HL-60 (cell line): ENCODE results near the gene USP32.

ENCODE experiments used
- DNase-seq, 2 experiments: peaks; one replicate each; pipeline ENCODE4 v3.0.0-alpha.2; 2010 to 2020; ENCODE audit warnings: low read depth in 1 of 2, low spot score in 1 of 2
- H3K27ac ChIP-seq: fragments of 250-450 bp; sonication (Bioruptor Pico); replicated peaks from 2 replicates; pipeline ENCODE4 v1.5.1; 2020; ENCODE audit warnings: mild to moderate bottlenecking, moderate library complexity
- H3K27me3 ChIP-seq: fragments of 250-450 bp; sonication (Bioruptor Pico); 2 replicates; pipeline ENCODE4 v1.5.1; 2021; ENCODE audit warnings: mild to moderate bottlenecking, moderate library complexity; ENCODE audit not compliant: insufficient read depth, poor library complexity, severe bottlenecking
- H3K4me3 ChIP-seq: replicated peaks from 2 replicates; pipeline ENCODE4 v1.5.1; 2011; ENCODE audit warnings: mild to moderate bottlenecking, control low read depth, low read length; ENCODE audit not compliant: insufficient read depth
- GABPA ChIP-seq: IDR thresholded peaks from 2 replicates; pipeline ENCODE4 v1.6.1; 2012; ENCODE audit warnings: low read depth
- POLR2AphosphoS5 ChIP-seq: IDR thresholded peaks from 2 replicates; pipeline ENCODE4 v1.6.1; 2012; ENCODE audit warnings: low read depth
- SPI1 ChIP-seq: IDR thresholded peaks from 2 replicates; pipeline ENCODE4 v1.6.1; 2012; ENCODE audit warnings: low read depth, mild to moderate bottlenecking, borderline replicate concordance
- TF ChIP-seq, protein P1 (sequence below): IDR thresholded peaks from one replicate; pipeline ENCODE4 v1.5.1; 2011; ENCODE audit warnings: low read length, control low read depth, inconsistent platforms; ENCODE audit not compliant: insufficient read depth
- TF ChIP-seq, protein P2 (sequence below): IDR thresholded peaks from 2 replicates; pipeline ENCODE4 v1.6.1; 2012; ENCODE audit warnings: low read depth; ENCODE audit not compliant: insufficient replicate concordance

USP32 gene

DNA sequence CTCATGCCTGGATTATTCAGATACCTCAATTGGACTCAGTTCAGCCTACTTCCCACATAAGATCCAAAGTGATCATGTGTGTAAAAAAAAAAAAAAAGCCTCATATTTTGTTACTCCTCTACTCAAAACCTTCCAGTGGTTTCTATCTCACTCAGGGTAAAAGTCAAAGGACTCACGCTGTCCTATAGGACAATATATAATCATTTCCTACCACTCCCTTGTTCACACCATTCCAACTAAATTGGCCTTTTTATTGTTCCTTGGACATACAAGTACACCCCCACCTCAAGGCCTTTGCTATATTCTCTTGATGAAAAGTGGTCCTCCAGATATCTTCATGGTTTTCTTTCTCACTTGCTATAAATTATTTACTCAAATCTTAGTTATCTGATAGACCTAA, 99.2 kb downstream of the USP32 start:
- H3K4me3 ChIP-seq = no peak overlapping the region

DNA sequence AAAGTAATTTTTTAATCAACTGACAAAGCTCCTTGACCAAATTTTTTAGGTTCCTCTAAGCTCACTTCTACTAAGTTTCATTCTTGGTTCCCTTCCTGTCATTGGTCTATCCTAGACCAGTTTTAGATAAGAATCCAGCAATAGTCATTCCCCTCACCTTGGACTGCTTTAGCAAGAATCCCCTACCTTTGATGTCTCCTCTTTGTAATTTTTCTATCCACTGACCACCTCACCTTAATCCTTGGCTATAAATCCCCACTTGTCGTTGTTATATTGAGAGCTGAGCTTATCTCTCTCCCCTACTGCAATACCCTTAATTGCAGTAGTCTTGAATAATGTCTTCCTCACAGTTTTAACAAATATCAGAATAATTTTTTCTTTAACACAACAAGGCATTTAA, 107.2 kb downstream of the USP32 start:
- Histone ChIP-seq H3K27me3 (no peaks in the 10 kb centered on the region), H3K4me3 (no peak overlapping the region), H3K27ac (no peak overlapping the region)
- no peak for DNase-seq
- TF ChIP-seq POLR2AphosphoS5 (no peak), SPI1 (no peak), GABPA (no peak)
- TF ChIP-seq, protein P1, sequence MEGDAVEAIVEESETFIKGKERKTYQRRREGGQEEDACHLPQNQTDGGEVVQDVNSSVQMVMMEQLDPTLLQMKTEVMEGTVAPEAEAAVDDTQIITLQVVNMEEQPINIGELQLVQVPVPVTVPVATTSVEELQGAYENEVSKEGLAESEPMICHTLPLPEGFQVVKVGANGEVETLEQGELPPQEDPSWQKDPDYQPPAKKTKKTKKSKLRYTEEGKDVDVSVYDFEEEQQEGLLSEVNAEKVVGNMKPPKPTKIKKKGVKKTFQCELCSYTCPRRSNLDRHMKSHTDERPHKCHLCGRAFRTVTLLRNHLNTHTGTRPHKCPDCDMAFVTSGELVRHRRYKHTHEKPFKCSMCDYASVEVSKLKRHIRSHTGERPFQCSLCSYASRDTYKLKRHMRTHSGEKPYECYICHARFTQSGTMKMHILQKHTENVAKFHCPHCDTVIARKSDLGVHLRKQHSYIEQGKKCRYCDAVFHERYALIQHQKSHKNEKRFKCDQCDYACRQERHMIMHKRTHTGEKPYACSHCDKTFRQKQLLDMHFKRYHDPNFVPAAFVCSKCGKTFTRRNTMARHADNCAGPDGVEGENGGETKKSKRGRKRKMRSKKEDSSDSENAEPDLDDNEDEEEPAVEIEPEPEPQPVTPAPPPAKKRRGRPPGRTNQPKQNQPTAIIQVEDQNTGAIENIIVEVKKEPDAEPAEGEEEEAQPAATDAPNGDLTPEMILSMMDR = no peak
- TF ChIP-seq, protein P2, sequence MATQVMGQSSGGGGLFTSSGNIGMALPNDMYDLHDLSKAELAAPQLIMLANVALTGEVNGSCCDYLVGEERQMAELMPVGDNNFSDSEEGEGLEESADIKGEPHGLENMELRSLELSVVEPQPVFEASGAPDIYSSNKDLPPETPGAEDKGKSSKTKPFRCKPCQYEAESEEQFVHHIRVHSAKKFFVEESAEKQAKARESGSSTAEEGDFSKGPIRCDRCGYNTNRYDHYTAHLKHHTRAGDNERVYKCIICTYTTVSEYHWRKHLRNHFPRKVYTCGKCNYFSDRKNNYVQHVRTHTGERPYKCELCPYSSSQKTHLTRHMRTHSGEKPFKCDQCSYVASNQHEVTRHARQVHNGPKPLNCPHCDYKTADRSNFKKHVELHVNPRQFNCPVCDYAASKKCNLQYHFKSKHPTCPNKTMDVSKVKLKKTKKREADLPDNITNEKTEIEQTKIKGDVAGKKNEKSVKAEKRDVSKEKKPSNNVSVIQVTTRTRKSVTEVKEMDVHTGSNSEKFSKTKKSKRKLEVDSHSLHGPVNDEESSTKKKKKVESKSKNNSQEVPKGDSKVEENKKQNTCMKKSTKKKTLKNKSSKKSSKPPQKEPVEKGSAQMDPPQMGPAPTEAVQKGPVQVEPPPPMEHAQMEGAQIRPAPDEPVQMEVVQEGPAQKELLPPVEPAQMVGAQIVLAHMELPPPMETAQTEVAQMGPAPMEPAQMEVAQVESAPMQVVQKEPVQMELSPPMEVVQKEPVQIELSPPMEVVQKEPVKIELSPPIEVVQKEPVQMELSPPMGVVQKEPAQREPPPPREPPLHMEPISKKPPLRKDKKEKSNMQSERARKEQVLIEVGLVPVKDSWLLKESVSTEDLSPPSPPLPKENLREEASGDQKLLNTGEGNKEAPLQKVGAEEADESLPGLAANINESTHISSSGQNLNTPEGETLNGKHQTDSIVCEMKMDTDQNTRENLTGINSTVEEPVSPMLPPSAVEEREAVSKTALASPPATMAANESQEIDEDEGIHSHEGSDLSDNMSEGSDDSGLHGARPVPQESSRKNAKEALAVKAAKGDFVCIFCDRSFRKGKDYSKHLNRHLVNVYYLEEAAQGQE = no peak

More for the DNA sequence above, 99.2 kb downstream of the USP32 start:
- DNase-seq = no peak
- TF ChIP-seq, protein P1 = no peak
- TF ChIP-seq GABPA (no peak), POLR2AphosphoS5 (no peak), SPI1 (no peak)
- TF ChIP-seq, protein P2 = no peak
- no peak overlapping the region for H3K27ac ChIP-seq
- no peaks in the 10 kb centered on the region for H3K27me3 ChIP-seq

DNA sequence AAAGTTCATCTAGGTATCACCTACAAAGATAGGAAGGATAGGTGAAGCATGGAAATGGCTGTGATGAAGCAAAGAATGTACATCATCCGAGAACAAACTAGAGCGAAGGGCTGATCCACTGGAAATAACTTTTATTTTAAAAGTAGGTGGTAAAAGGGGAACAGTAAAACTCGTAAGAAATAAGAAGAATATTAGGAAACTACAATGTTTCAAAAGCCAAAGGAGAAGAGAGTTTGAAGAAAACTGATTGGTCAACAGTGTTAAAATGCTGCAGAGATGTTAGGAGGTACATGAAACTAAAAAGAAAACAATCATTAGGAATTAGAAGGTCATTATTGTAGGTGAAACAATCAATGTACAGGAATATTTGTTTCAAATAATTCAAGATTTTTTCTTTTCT, 108.1 kb downstream of the USP32 start:
- Histone ChIP-seq H3K27me3 (no peaks in the 10 kb centered on the region), H3K4me3 (no peak overlapping the region), H3K27ac (no peak overlapping the region)
- TF ChIP-seq, protein P2 = no peak
- no peak for TF ChIP-seq GABPA
- no peak for TF ChIP-seq POLR2AphosphoS5
- no peak for TF ChIP-seq SPI1
- TF ChIP-seq, protein P1 = no peak
- DNase-seq = no peak
